Pancreas (tissue), 10 donors: ENCODE results near the gene POU2AF1. TPM values are rescaled to one million over a fixed set of nuclear protein-coding genes. Genes with fewer than 3 reads are reported as not detected.

Source experiments
- ATAC-seq, 4 donors: fragments of 200-7000 bp; cut with Tn5 transposase; one replicate each; pipeline versions ENCODE4 v1.8.0 to v1.9.1; 2020; ENCODE audit warnings: mild to moderate bottlenecking in 4 of 4, moderate library complexity in 4 of 4
- DNase-seq, 6 donors: peaks; one replicate each; pipeline ENCODE4 v3.0.0-alpha.2; 2020
- FAIRE-seq: peaks from 2 replicates; lab custom pipeline; 2012; peaks lifted over from hg19 to GRCh38; lab: Jason Lieb, UNC
- H3K27ac ChIP-seq, 4 donors: fragments of 200-600 bp; sonication (generic); 1 replicate in 3 of 4; 2 replicates in 1 of 4; pipeline versions ENCODE4 v1.5.0 to v1.8.0; 2020
- H3K27me3 ChIP-seq, 4 donors: fragments of 200-600 bp; one replicate each; pipeline ENCODE4 v1.8.0; 2021
- H3K36me3 ChIP-seq, 3 donors: fragments of 200-600 bp; sonication (generic) in 1 of 3; one replicate each; pipeline versions ENCODE4 v1.5.0 to v1.8.0; 2020 to 2021
- H3K4me1 ChIP-seq, 3 donors: fragments of 200-600 bp; one replicate each; pipeline ENCODE4 v1.8.0; 2021
- H3K4me3 ChIP-seq, 4 donors: fragments of 200-600 bp; sonication (generic) in 2 of 4; one replicate each; pipeline versions ENCODE4 v1.5.0 to v1.8.0; 2020 to 2021
- H3K9me3 ChIP-seq, 4 donors: fragments of 200-600 bp; one replicate each; pipeline ENCODE4 v1.8.0; 2021
- WGBS, 2 donors: extraction: QIAGEN DNeasy Blood & Tissue Kit; methylation state at CpG; one replicate each; pipeline ENCODE4 v1.1.7; 2013; 5-methylcytosine and 5-hydroxymethylcytosine counted together
- intact Hi-C, 3 donors: fragments of 100-400 bp; cut with DNase I; formaldehyde crosslinking; loops; one replicate each; pipeline versions ENCODE4 v1.11.1 to v1.14.2; 2022
- polyA plus RNA-seq, 2 donors: library from polyadenylated mRNA; stranded (reverse); fragments of 200-250 nt; gene quantifications; one replicate each; pipeline ENCODE4 v1.2.3, GENCODE V29; 2013
- total RNA-seq, 6 donors: library from RNA; stranded (reverse); fragmentation: NEBNext Ultra II Directional in 4 of 6; extraction: Animal tissue kit (Norgen Biotek cat#: 25700) in 4 of 6; gene quantifications; one replicate each; pipeline versions ENCODE4 v1.2.1 to v1.2.4, GENCODE V29; 2021 to 2023
- TF ChIP-seq, protein P1 (sequence below), 4 donors: fragments of 200-600 bp; sonication (generic) in 3 of 4; IDR thresholded peaks; one replicate each; pipeline versions ENCODE4 v1.5.0 to v1.8.0; 2021; ENCODE audit warnings: antibody characterized with exemption in 4 of 4
- donor health status: healthy with polysubstance abuse.
- donor health status: DM: no; HTN: no; CAD: no; lungs with moderate emphysema.
- donor health status: DM: no; HTN: no; CAD: no.
- donor health status: control.
- donor health status: control.
- donor health status: Bipolar disorder and iron deficiency.
- donor health status: DM: yes; HTN: yes; CAD: no.
- donor health status: DM: no; HTN: no; CAD: no.
- donor health status: DM: no; HTN: no; CAD: no.
- donor health status: DM: yes; HTN: yes; CAD: no.

The POU2AF1 gene
- total and polyA plus RNA-seq, 8 donors, result 0.08 to 2.2 (median 0.41) TPM

DNA sequence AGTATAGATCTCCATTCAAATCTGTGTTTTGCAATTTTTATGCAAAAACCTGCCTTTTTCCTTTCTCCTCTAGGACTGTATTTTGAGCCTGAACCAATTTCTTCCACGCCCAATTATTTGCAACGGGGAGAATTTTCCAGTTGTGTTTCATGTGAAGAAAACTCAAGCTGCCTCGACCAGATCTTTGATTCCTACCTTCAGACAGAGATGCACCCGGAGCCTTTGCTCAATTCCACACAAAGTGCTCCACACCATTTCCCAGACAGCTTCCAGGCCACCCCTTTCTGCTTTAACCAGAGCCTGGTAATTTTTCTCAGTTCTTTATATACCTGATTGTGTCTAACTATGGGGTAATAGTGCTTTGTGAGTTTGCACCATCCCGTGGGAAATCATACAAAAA is 72.8 kb downstream of the POU2AF1 start:
- intact Hi-C loops, result loop anchor here in 1 of 3 donors (10.0 kb wide), 1 partner anchor 48 kb away; no protein-coding TSS in a partner anchor
- H3K27ac ChIP-seq, result no peak overlapping the region
- TF ChIP-seq, protein P1, sequence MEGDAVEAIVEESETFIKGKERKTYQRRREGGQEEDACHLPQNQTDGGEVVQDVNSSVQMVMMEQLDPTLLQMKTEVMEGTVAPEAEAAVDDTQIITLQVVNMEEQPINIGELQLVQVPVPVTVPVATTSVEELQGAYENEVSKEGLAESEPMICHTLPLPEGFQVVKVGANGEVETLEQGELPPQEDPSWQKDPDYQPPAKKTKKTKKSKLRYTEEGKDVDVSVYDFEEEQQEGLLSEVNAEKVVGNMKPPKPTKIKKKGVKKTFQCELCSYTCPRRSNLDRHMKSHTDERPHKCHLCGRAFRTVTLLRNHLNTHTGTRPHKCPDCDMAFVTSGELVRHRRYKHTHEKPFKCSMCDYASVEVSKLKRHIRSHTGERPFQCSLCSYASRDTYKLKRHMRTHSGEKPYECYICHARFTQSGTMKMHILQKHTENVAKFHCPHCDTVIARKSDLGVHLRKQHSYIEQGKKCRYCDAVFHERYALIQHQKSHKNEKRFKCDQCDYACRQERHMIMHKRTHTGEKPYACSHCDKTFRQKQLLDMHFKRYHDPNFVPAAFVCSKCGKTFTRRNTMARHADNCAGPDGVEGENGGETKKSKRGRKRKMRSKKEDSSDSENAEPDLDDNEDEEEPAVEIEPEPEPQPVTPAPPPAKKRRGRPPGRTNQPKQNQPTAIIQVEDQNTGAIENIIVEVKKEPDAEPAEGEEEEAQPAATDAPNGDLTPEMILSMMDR (IDR thresholded peaks at IDR 0.05), result no peak
- no peak overlapping the region for H3K4me3 ChIP-seq
- H3K27me3 ChIP-seq, result no peaks in the 10 kb centered on the region
- no peaks in the 10 kb centered on the region for H3K36me3 ChIP-seq
- WGBS, 2 donors, result 90 to 95% methylated on average over 5 of the region's 5 CpGs
- no peaks in the 10 kb centered on the region for H3K9me3 ChIP-seq
- DNase-seq (no peak), FAIRE-seq (no peak), ATAC-seq (no peak)
- H3K4me1 ChIP-seq, result peaks cover 8 to 51% (median 38%) of the 10 kb centered on the region in 3 donors

DNA sequence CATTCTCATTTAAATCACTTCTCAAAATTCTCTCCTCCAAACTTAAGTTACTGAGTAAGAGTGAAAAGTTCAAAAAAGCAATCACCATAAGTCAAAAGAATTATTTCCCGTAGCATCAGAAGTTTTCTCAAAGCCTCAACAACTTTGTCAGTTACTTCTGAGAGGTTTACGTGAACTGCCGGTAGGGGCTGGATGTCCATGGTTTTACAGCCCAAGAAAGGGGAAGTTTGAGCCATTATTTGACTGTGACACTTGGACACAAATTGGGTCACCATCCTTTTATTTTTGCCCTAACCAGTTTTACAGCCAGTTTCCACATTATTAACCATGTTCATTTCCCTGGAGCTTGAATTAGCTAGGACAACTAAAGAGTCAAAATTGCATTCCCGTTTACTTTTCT is 73.2 kb downstream of the POU2AF1 start:
- FAIRE-seq (no peak), ATAC-seq (no peak), DNase-seq (no peak)
- no peak overlapping the region for H3K27ac ChIP-seq
- H3K27me3 ChIP-seq, result no peaks in the 10 kb centered on the region
- WGBS, 2 donors, result 84 to 88% methylated on average over 4 of the region's 4 CpGs
- no peaks in the 10 kb centered on the region for H3K36me3 ChIP-seq
- TF ChIP-seq, protein P1 (IDR thresholded peaks at IDR 0.05), result no peak
- no peak overlapping the region for H3K4me3 ChIP-seq
- no peaks in the 10 kb centered on the region for H3K9me3 ChIP-seq
- intact Hi-C loops, result loop anchor here in 1 of 3 donors (10.0 kb wide), 1 partner anchor 49 kb away; no protein-coding TSS in a partner anchor
- H3K4me1 ChIP-seq, result peaks cover 8 to 56% (median 39%) of the 10 kb centered on the region in 3 donors

DNA sequence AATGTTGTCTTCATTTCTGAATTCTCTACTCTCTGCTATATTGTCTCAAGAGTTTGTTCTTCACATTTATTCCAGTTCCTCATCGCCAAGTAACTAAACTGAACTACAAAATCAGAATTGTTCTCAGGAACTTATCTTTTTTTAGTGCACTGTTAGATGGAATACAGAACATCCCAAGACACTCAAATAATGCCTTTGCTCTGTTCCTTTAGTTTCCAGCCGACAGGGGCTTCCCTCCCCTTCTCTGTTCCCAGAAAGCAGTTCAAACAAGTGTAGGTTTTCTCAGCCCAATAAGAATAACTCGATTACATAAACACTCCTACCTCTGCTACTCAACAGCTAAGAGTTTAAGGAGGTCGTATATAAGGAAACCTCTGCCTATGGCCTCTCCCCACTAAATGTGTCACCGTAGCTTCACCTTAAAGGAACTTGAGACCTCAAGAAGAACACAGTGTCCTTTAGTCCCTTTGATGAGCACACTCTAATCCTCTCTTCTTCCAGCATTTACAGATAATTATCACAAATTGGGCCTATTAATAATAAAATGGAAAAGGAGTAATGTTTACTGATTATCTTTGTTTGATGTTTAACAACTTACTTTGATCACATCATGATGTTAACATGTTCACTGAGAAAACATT is 73.8 kb downstream of the POU2AF1 start:
- peaks cover 8 to 55% (median 41%) of the 10 kb centered on the region in 3 donors for H3K4me1 ChIP-seq
- no peaks in the 10 kb centered on the region for H3K36me3 ChIP-seq
- WGBS, 2 donors, result 76 to 80% methylated on average over 5 of the region's 5 CpGs
- no peaks in the 10 kb centered on the region for H3K9me3 ChIP-seq
- ATAC-seq (no peak), DNase-seq (no peak), FAIRE-seq (no peak)
- H3K27me3 ChIP-seq, result no peaks in the 10 kb centered on the region
- no peak overlapping the region for H3K27ac ChIP-seq
- H3K4me3 ChIP-seq, result no peak overlapping the region
- TF ChIP-seq, protein P1 (IDR thresholded peaks at IDR 0.05), result no peak
- intact Hi-C loops, result loop anchor here in 1 of 3 donors (10.0 kb wide), 1 partner anchor 50 kb away; no protein-coding TSS in a partner anchor

DNA sequence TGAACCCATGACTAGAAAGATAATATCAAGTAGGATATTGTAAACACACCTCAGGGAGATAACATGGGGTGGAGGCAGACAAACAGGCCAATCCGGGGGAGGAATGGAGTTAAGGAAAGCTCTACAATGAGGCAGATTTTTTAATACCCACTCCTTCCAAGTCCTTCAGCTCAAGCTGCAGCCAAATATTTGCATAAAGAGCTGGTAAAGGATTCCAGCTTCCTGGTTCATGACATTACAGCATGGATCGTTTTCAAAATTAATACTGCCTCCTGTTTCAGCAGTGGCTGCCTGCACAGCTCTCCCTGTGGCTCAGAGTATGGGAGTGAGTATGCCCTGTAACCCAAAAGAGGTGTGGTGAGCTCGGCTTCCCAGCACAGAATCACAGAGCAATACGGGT is 75.6 kb downstream of the POU2AF1 start:
- no peaks in the 10 kb centered on the region for H3K36me3 ChIP-seq
- DNase-seq (peak in 4 of 6 donors; percentile 33 to 63 (median 59)), ATAC-seq (peak; percentile 42 to 68 (median 63)), FAIRE-seq (peak; percentile 32)
- no peak overlapping the region for H3K4me3 ChIP-seq
- H3K27me3 ChIP-seq, result no peaks in the 10 kb centered on the region
- no peaks in the 10 kb centered on the region for H3K9me3 ChIP-seq
- TF ChIP-seq, protein P1 (IDR thresholded peaks at IDR 0.05), result no peak
- intact Hi-C loops, result loop anchor here in 2 of 3 donors (5.0 to 10.0 kb wide), 2 partner anchors 51 to 119 kb away; no protein-coding TSS in a partner anchor
- H3K4me1 ChIP-seq, result peaks cover 8 to 45% (median 44%) of the 10 kb centered on the region in 3 donors
- WGBS, 2 donors, result 6 to 10% methylated on average over 4 of the region's 4 CpGs
- H3K27ac ChIP-seq, result peak overlapping the region; percentile 34 to 85 (median 57)

DNA sequence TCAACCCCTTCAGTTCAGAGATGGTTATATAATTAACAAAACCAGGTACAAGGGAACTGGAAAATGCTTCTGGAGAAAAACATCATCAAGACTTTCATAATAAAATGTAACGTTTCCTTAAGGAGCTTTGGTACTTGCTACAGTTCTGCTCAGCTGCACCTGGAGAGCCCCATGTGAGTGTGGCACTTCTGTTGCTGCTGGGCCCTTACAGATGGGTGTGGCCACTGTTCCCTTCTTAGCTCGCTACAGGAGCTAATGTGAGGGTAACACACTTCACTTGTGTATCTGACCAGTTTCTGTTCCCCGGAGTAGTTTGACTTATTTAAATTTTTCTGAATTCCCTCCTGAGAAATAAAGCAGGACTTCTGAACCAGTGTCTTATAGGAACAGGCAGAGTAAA is 76.8 kb downstream of the POU2AF1 start:
- TF ChIP-seq, protein P1 (IDR thresholded peaks at IDR 0.05), result no peak
- no peak for DNase-seq
- Histone ChIP-seq H3K4me1 (peaks cover 4 to 42% (median 34%) of the 10 kb centered on the region in 3 donors), H3K36me3 (no peaks in the 10 kb centered on the region), H3K9me3 (no peaks in the 10 kb centered on the region), H3K27ac (peak overlapping the region; percentile 34 to 85 (median 57)), H3K4me3 (no peak overlapping the region), H3K27me3 (no peaks in the 10 kb centered on the region)
- intact Hi-C loops, result loop anchor here in 2 of 3 donors (5.0 to 10.0 kb wide), 2 partner anchors 53 to 120 kb away; no protein-coding TSS in a partner anchor
- no peak for FAIRE-seq
- WGBS, 2 donors, result 17 to 20% methylated on average over 3 of the region's 3 CpGs
- peak in 1 of 4 donors; percentile 26 for ATAC-seq
